Neural cell (in vitro differentiated cells): ENCODE data around the gene PDE9A. TPM values are rescaled to one million over a fixed set of nuclear protein-coding genes. Genes with fewer than 3 reads are reported as not detected.
A peak's percentile ranks its signal among the peaks of the same experiment; 100 is the strongest.

Experiments
- H2AFZ ChIP-seq: fragments of 200-600, 300-800 bp; sonication (generic), shearing (Covaris generic); 2 replicates; pipeline ENCODE4 v1.6.0; 2014; ENCODE audit warnings: low read depth, mild to moderate bottlenecking, antibody characterized with exemption, low read length, moderate library complexity
- H3F3A ChIP-seq: fragments of 200-600 bp; shearing (Covaris generic); 2 replicates; pipeline ENCODE4 v1.6.1; 2016; ENCODE audit warnings: mild to moderate bottlenecking, moderate library complexity, mixed read lengths, antibody characterized with exemption, low read length; ENCODE audit not compliant: insufficient read depth, poor library complexity, severe bottlenecking
- H3K27ac ChIP-seq: fragments of 200-600, 300-800 bp; sonication (generic), shearing (Covaris generic); 2 replicates; pipeline ENCODE4 v1.5.1; 2014; ENCODE audit warnings: mild to moderate bottlenecking, low read length, moderate library complexity
- H3K27me3 ChIP-seq: fragments of 300-800, 200-600 bp; sonication (generic), shearing (Covaris generic); 2 replicates; pipeline ENCODE4 v1.6.0; 2014; ENCODE audit warnings: mild to moderate bottlenecking, low read depth, low read length, moderate library complexity; ENCODE audit not compliant: insufficient read depth
- H3K36me3 ChIP-seq: fragments of 300-800, 200-600 bp; sonication (generic), shearing (Covaris generic); 2 replicates; pipeline ENCODE4 v1.5.1; 2014; ENCODE audit warnings: mild to moderate bottlenecking, antibody characterized with exemption, low read length, moderate library complexity; ENCODE audit not compliant: insufficient read depth
- H3K4me2 ChIP-seq: fragments of 300-800, 200-600 bp; sonication (generic), shearing (Covaris generic); 2 replicates; pipeline ENCODE4 v1.6.0; 2014; ENCODE audit warnings: mild to moderate bottlenecking, low read length
- H3K4me3 ChIP-seq: fragments of 300-800, 200-600 bp; sonication (generic), shearing (Covaris generic); 2 replicates; pipeline ENCODE4 v1.5.1; 2014; ENCODE audit warnings: mild to moderate bottlenecking, low read length, moderate library complexity
- H3K79me2 ChIP-seq: fragments of 200-600 bp; shearing (Covaris generic); replicated peaks from 2 replicates; pipeline ENCODE4 v1.6.0; 2014; ENCODE audit warnings: mild to moderate bottlenecking, low read length, moderate library complexity; ENCODE audit not compliant: insufficient read depth
- H3K9ac ChIP-seq: fragments of 300-800, 200-600 bp; sonication (generic), shearing (Covaris generic); 2 replicates; pipeline ENCODE4 v1.6.1; 2016; ENCODE audit warnings: mild to moderate bottlenecking, low read length, mixed read lengths
- H3K9me2 ChIP-seq: fragments of 200-600 bp; shearing (Covaris generic); 2 replicates; pipeline ENCODE4 v1.6.1; 2016; ENCODE audit warnings: mild to moderate bottlenecking, low read length, mixed read lengths; ENCODE audit not compliant: insufficient read depth
- H3K9me3 ChIP-seq: fragments of 200-600, 300-800 bp; sonication (generic), shearing (Covaris generic); 2 replicates; pipeline ENCODE4 v1.6.1; 2016; ENCODE audit warnings: mild to moderate bottlenecking, mixed run types, low read length, moderate library complexity, mixed read lengths
- H4K20me1 ChIP-seq: fragments of 200-600 bp; shearing (Covaris generic); 2 replicates; pipeline ENCODE4 v1.6.1; 2016; ENCODE audit warnings: mild to moderate bottlenecking, mixed run types; ENCODE audit not compliant: insufficient read depth
- EP300 ChIP-seq: fragments of 450-650 bp; conservative IDR thresholded peaks from 2 replicates; pipeline ENCODE4 v1.6.1; 2014; ENCODE audit warnings: antibody characterized with exemption, mild to moderate bottlenecking, moderate library complexity; ENCODE audit not compliant: poor library complexity, severe bottlenecking
- EZH2 ChIP-seq: fragments of 200-600, 300-800 bp; shearing (Covaris generic), sonication (generic); IDR thresholded peaks from 2 replicates; pipeline ENCODE4 v1.6.1; 2014; ENCODE audit warnings: antibody characterized with exemption, low read length, borderline replicate concordance, mild to moderate bottlenecking; ENCODE audit not compliant: insufficient read depth, poor library complexity, severe bottlenecking
- MXI1 ChIP-seq: fragments of 450-650 bp; conservative IDR thresholded peaks from 2 replicates; pipeline ENCODE4 v1.6.1; 2014; ENCODE audit warnings: antibody characterized with exemption, mild to moderate bottlenecking; ENCODE audit not compliant: poor library complexity, severe bottlenecking
- POLR2AphosphoS5 ChIP-seq: IDR thresholded peaks from 2 replicates; pipeline ENCODE4 v1.6.1; 2012
- RAD21 ChIP-seq: fragments of 450-650 bp; conservative IDR thresholded peaks from 2 replicates; pipeline ENCODE4 v1.6.1; 2014; ENCODE audit warnings: antibody characterized with exemption, mild to moderate bottlenecking, moderate library complexity
- REST ChIP-seq: IDR thresholded peaks from 2 replicates; pipeline ENCODE4 v1.6.1; 2012; ENCODE audit warnings: borderline replicate concordance
- SMC3 ChIP-seq: fragments of 450-650 bp; conservative IDR thresholded peaks from 2 replicates; pipeline ENCODE4 v1.6.1; 2014; ENCODE audit warnings: antibody characterized with exemption, mild to moderate bottlenecking, moderate library complexity; ENCODE audit not compliant: poor library complexity
- TAF1 ChIP-seq: IDR thresholded peaks from 2 replicates; pipeline ENCODE4 v1.6.1; 2012; ENCODE audit warnings: low read depth
- polyA plus RNA-seq: library from polyadenylated mRNA; depleted of rRNA; stranded (reverse); fragments of >200 nt; gene quantifications from 2 replicates; pipeline ENCODE4 v1.2.3, GENCODE V29; 2014
- TF ChIP-seq, protein P1 (sequence below): fragments of 450-650 bp; IDR thresholded peaks from 2 replicates; pipeline ENCODE4 v1.5.1; 2014; ENCODE audit warnings: antibody characterized with exemption, mild to moderate bottlenecking, moderate library complexity; ENCODE audit not compliant: poor library complexity, severe bottlenecking

Gene PDE9A
- polyA plus RNA-seq, 1 donor from 2014 or later = 32.2 TPM

GRCh38 chr21:42670058-42670880 is 16.8 kb downstream of the PDE9A start:
- no peak overlapping the region for H2AFZ ChIP-seq
- H3K27me3 ChIP-seq = no peaks in the 10 kb centered on the region
- no peak overlapping the region for H3K4me3 ChIP-seq
- H3K79me2 ChIP-seq = peaks cover 18% of the 10 kb centered on the region
- H3K36me3 ChIP-seq = no peaks in the 10 kb centered on the region
- H4K20me1 ChIP-seq = no peaks in the 10 kb centered on the region
- TF ChIP-seq SMC3 = no peak
- TF ChIP-seq RAD21 = no peak
- TF ChIP-seq MXI1 = no peak
- TF ChIP-seq REST = no peak
- TF ChIP-seq EP300 = no peak
- TF ChIP-seq EZH2 = no peak
- TF ChIP-seq POLR2AphosphoS5 = no peak
- TF ChIP-seq, protein P1, sequence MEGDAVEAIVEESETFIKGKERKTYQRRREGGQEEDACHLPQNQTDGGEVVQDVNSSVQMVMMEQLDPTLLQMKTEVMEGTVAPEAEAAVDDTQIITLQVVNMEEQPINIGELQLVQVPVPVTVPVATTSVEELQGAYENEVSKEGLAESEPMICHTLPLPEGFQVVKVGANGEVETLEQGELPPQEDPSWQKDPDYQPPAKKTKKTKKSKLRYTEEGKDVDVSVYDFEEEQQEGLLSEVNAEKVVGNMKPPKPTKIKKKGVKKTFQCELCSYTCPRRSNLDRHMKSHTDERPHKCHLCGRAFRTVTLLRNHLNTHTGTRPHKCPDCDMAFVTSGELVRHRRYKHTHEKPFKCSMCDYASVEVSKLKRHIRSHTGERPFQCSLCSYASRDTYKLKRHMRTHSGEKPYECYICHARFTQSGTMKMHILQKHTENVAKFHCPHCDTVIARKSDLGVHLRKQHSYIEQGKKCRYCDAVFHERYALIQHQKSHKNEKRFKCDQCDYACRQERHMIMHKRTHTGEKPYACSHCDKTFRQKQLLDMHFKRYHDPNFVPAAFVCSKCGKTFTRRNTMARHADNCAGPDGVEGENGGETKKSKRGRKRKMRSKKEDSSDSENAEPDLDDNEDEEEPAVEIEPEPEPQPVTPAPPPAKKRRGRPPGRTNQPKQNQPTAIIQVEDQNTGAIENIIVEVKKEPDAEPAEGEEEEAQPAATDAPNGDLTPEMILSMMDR = no peak
- TF ChIP-seq TAF1 = no peak
- no peak overlapping the region for H3K4me2 ChIP-seq
- no peak overlapping the region for H3K9ac ChIP-seq
- H3K9me2 ChIP-seq = no peaks in the 10 kb centered on the region
- no peak overlapping the region for H3K27ac ChIP-seq
- H3K9me3 ChIP-seq = no peaks in the 10 kb centered on the region
- H3F3A ChIP-seq = no peaks in the 10 kb centered on the region

DNA sequence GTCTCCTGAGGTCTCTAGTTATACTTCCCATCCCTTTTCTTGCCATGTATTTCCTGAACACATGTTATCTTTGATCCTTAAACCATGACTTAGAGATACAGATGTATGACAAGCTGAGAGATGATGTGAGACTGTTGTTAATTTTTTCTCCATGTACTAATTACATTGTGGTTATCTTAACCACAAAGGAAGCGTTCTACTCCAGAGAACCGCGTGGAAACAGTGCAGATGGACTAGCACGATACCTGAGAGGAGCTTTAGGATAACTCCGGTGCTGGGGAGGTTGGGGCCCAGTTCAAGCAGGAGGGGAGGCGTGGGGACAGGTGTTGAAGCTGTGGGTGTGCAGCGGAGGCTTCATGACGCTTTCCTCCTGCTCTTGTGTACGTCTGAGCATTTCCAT is 17.5 kb downstream of the PDE9A start:
- TF ChIP-seq RAD21 = no peak
- no peak for TF ChIP-seq EZH2
- TF ChIP-seq POLR2AphosphoS5 = no peak
- no peak for TF ChIP-seq REST
- TF ChIP-seq TAF1 = no peak
- TF ChIP-seq SMC3 = no peak
- no peak for TF ChIP-seq EP300
- TF ChIP-seq MXI1 = no peak
- TF ChIP-seq, protein P1 = no peak
- Histone ChIP-seq H4K20me1 (no peaks in the 10 kb centered on the region), H3F3A (no peaks in the 10 kb centered on the region), H3K4me2 (no peak overlapping the region), H3K9ac (no peak overlapping the region), H3K27me3 (no peaks in the 10 kb centered on the region), H3K27ac (no peak overlapping the region), H3K36me3 (no peaks in the 10 kb centered on the region), H3K9me3 (no peaks in the 10 kb centered on the region), H3K79me2 (peaks cover 16% of the 10 kb centered on the region), H2AFZ (no peak overlapping the region), H3K4me3 (peak overlapping the region; percentile 19), H3K9me2 (no peaks in the 10 kb centered on the region)
